Measurements from ENCODE around the gene ROBO3. TPM values are rescaled to one million over a fixed set of nuclear protein-coding genes. Genes with fewer than 3 reads are reported as not detected.

The ROBO3 gene, protein sequence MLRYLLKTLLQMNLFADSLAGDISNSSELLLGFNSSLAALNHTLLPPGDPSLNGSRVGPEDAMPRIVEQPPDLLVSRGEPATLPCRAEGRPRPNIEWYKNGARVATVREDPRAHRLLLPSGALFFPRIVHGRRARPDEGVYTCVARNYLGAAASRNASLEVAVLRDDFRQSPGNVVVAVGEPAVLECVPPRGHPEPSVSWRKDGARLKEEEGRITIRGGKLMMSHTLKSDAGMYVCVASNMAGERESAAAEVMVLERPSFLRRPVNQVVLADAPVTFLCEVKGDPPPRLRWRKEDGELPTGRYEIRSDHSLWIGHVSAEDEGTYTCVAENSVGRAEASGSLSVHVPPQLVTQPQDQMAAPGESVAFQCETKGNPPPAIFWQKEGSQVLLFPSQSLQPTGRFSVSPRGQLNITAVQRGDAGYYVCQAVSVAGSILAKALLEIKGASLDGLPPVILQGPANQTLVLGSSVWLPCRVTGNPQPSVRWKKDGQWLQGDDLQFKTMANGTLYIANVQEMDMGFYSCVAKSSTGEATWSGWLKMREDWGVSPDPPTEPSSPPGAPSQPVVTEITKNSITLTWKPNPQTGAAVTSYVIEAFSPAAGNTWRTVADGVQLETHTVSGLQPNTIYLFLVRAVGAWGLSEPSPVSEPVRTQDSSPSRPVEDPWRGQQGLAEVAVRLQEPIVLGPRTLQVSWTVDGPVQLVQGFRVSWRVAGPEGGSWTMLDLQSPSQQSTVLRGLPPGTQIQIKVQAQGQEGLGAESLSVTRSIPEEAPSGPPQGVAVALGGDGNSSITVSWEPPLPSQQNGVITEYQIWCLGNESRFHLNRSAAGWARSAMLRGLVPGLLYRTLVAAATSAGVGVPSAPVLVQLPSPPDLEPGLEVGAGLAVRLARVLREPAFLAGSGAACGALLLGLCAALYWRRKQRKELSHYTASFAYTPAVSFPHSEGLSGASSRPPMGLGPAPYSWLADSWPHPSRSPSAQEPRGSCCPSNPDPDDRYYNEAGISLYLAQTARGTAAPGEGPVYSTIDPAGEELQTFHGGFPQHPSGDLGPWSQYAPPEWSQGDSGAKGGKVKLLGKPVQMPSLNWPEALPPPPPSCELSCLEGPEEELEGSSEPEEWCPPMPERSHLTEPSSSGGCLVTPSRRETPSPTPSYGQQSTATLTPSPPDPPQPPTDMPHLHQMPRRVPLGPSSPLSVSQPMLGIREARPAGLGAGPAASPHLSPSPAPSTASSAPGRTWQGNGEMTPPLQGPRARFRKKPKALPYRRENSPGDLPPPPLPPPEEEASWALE (N-terminal part only)
- 10 to 100 TPM; 11.8 to 31.6 TPM for total RNA-seq
- polyA plus RNA-seq (ENCODE audit: insufficient read depth, low read depth, low replicate concordance): 12.9 TPM
- long read RNA-seq, donor 1: 0 reads
- long read RNA-seq, donor 2, partial matches to known transcripts: 0 of 1 reads
- long read RNA-seq, donor 2, other reads (novel, unspliced or antisense): 0 of 1 reads

DNA sequence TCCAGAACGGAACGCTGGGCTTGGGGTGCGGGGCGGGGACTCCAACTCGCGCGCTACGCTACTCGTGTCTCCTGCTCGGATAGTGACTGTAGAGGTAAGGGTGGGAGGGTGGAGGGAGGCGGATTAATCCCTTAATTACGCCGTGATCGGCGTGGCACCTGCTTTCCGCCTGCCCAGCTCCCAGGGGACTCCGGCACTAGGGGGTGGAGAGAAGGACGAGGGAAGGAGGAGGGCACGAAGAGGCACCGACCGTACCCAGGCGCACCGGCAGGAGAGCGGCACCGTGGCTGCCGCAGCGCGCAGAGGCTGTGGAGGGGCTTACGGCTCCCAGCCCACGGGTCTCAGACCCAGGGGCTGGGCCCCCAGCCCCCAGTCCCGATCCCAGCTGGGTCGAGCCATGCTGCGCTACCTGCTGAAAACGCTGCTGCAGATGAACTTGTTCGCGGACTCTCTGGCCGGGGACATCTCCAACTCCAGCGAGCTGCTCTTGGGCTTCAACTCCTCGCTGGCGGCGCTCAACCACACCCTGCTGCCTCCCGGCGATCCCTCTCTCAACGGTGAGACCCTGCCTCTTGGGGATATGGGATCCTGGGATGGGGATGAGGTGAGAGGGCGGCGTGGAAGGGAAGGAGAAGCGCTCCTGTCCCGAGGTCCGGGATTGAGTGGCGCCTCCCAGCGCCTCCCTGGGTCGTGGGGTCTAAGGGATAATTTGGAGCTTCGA lies at the start of gene ROBO3:
TSS of gene ROBO3 (plus strand) at position 252 of the 721 bp plus-strand sequence. CDS start at position 398, 146 bp downstream.
- Histone ChIP-seq H3K27me3 (no peaks in the 10 kb centered on the region), H3K4me3 (no peak within 1 kb of the TSS), H3K27ac (no peak within 1 kb of the TSS), H3K4me1 (peaks cover 25% of the 10 kb centered on the region), H3K36me3 (ENCODE audit: low read depth, missing control alignments) (no peaks in the 10 kb centered on the region), H3K9me3 (no peaks in the 10 kb centered on the region)
- no peak for TF ChIP-seq POLR2A (IDR thresholded peaks at IDR 0.05)
- TF ChIP-seq, protein P1, sequence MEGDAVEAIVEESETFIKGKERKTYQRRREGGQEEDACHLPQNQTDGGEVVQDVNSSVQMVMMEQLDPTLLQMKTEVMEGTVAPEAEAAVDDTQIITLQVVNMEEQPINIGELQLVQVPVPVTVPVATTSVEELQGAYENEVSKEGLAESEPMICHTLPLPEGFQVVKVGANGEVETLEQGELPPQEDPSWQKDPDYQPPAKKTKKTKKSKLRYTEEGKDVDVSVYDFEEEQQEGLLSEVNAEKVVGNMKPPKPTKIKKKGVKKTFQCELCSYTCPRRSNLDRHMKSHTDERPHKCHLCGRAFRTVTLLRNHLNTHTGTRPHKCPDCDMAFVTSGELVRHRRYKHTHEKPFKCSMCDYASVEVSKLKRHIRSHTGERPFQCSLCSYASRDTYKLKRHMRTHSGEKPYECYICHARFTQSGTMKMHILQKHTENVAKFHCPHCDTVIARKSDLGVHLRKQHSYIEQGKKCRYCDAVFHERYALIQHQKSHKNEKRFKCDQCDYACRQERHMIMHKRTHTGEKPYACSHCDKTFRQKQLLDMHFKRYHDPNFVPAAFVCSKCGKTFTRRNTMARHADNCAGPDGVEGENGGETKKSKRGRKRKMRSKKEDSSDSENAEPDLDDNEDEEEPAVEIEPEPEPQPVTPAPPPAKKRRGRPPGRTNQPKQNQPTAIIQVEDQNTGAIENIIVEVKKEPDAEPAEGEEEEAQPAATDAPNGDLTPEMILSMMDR (IDR thresholded peaks at IDR 0.05): no peak
- no peak for DNase-seq
- WGBS, 2 donors: 1 to 2% methylated on average over 20 to 53 of the region's 53 CpGs
- intact Hi-C loops (cut with DNase I; ENCODE audit: low total_unique reads): no loop called here

DNA sequence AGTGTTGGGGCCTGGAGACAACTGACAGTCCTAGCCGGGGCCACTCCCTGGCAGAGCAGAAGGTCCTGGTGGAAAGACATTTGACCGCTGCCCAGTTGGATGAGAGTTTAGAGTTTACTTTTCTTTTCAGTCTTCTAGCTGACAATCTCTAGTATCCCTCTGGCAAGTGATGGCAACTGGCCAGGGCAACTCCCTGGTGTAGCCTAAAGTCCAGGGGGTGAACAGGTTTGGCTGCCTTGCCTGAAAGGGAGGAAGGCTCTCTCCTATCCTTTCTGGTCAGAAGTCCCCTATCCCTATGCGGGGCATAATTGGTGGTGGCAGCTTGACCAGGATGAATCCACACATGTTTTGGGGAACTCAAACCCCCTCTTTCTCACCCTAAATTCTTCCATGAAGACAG lies 48.2 kb upstream of the ROBO3 start:
- no peaks in the 10 kb centered on the region for H3K9me3 ChIP-seq
- DNase-seq: no peak
- no peak overlapping the region for H3K4me3 ChIP-seq
- no peaks in the 10 kb centered on the region for H3K27me3 ChIP-seq
- TF ChIP-seq POLR2A (IDR thresholded peaks at IDR 0.05): no peak
- TF ChIP-seq, protein P1 (IDR thresholded peaks at IDR 0.05): no peak
- no peaks in the 10 kb centered on the region for H3K4me1 ChIP-seq
- H3K27ac ChIP-seq: no peak overlapping the region
- intact Hi-C loops (cut with DNase I; ENCODE audit: low total_unique reads): no loop called here
- H3K36me3 ChIP-seq (ENCODE audit: low read depth, missing control alignments): no peaks in the 10 kb centered on the region
- WGBS, 2 donors: 95 to 97% methylated on average over 3 of the region's 3 CpGs

DNA sequence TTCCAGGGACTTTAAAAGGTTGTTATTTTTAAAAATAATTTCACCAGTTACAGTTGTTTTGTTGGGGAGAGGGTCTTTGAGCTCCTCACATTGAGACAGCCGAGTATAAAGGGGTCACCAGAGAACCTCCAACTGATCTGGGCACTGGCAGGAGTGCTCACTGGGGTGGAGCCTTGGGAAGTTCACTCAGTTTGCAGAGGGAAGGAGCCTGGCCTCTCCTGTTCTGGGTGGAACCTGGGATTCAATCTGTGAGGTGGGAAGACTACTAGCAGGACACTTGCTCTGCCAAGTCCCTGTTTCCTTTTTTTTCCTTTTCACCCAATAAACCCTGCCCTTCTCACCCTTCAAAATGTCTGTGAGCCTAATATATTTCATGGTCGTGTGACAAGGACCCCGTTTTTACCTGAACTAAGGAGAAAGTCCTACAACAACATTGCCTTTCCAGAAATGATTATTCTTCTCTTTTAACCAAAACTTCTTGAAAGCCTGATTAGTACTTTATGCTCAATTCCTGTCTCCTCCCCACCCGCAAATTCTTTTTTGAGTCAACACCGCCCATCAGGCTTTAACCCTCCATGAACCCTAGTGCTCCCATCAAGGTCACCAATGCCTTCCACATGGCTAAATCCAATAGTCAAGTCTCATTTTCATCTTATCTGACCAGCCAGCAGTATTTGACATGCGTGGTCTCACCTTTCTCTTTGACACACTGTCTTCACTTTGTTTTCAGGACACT lies 43.1 kb upstream of the ROBO3 start:
- H3K4me1 ChIP-seq: no peaks in the 10 kb centered on the region
- no peak overlapping the region for H3K4me3 ChIP-seq
- H3K9me3 ChIP-seq: no peaks in the 10 kb centered on the region
- no peak for TF ChIP-seq POLR2A (IDR thresholded peaks at IDR 0.05)
- TF ChIP-seq, protein P1 (IDR thresholded peaks at IDR 0.05): no peak
- H3K27me3 ChIP-seq: no peaks in the 10 kb centered on the region
- H3K36me3 ChIP-seq (ENCODE audit: low read depth, missing control alignments): no peaks in the 10 kb centered on the region
- intact Hi-C loops (cut with DNase I; ENCODE audit: low total_unique reads): no loop called here
- H3K27ac ChIP-seq: no peak overlapping the region
- DNase-seq: no peak
- WGBS, 2 donors: 70 to 75% methylated on average over 6 of the region's 6 CpGs
